CD4-positive, alpha-beta T cell treated with Interleukin-1 beta for 1 hour (primary cell): ENCODE measurements around the gene CHST6.
"Not testable (repeated sequence)": the region's sequence is repeated elsewhere in the genome, so short reads cannot be mapped to it uniquely, and the experiment has no call there.

Experiments used
- DNase-seq, 2 donors: peaks; one replicate each; pipeline ENCODE4 v3.0.0-alpha.2; 2020 to 2022

CHST6 gene

DNA sequence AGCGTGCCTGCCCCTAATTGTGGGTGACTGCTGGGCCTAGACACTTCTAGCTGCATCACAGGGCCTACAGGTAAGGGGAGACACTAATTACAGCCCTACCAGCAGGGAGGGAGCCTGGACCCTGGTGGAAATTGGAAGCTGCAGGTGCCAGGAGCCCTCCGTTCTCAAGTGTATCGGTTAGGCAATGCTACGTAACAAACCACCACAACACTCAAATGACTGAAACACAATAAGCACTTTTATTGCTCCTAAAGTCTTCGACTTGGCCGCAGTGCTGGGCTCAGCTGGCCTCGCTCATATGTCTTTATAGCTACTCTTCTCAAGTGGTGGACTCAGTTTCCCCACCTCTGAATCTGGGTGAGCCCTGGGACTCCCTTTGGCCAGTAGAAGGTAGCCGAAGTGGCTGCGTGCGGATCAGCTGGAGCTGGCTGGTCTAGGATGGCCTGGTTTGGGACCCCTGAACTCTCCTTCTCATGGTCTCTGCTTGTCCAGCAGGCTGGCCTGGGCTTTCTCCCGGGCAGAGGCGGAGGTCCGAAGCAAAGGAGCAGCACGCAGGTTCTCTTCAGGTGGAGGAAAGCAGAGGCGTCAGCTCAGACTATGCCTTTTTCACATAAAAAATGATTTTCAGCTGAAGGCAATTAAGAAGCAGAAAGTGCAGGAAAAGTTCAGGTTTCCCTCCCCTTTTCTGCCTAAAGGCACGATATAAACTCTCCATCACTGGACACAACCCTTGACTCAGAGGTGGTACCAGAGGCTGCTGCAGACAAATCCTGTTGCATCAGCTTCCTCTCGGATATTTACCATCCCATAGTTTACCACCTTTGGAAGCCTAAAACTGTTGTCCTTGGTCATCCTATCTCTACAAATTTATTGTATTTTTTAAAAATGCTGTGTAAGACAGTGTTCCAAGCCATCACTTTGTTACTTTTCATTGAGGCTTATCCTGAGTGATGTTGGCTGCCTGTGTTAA lies 22.0 kb downstream of the CHST6 start:
- DNase-seq: no peak

DNA sequence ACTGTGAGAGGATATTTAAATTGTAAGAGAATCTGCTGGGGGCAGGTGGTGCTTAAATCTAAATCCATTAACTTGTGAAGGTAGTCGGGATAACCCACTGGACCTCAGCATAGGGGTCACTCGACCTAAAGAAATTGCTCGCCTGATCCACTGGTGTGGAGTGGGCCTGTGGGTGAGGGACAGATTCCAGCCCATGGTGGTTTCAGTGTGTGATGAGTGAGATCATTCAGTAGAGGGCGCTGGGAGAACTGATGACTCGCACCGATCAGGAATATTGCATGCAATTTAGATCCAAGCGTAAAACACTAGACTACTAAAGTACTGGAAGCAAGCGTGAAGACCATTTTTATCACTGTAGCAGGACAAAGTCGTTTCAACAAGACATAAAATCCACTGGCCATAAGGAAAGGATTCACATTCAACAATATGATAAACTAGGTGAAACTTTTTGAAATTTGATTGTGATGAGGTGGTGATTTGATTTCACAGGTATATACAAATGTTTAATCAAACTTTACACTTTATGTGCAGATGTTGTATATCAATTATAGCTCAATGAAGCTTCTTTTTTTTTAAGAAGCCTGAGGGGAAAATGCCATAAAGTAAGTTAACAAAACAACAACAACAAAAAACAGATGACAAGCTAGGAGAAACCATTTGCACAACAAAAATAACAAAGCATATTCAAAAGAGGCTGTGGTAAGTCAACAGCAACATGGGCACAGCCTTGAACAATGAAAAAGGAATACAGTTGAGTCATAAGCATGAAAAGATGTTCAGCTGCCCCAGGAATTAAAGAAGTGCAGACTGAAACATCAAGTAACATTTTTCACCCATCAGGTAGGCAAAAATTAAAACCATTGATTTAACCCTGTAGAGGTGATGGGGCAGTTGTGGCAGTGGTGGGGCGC lies 23.3 kb downstream of the CHST6 start:
- DNase-seq: peak; percentile 44 to 63

DNA sequence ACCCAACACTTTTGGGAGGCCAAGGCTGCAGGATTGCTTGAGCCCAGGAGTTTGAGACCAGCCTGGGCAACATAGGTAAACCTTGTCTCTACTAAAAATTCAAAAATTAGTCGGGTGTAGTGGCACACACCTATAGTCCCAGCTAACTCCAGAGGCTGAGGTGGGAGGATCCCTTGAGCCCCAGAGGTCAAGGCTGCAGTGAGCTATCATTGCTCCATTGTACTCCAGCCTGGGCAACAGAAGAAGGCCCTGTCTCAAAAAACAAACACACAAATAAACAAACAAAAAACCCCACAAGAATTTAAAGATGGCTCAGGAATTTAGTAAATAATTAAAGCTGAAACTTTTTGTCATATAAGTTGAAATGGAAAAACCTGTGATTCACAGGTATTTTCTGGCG lies 28.5 kb downstream of the CHST6 start:
- no peak for DNase-seq

DNA sequence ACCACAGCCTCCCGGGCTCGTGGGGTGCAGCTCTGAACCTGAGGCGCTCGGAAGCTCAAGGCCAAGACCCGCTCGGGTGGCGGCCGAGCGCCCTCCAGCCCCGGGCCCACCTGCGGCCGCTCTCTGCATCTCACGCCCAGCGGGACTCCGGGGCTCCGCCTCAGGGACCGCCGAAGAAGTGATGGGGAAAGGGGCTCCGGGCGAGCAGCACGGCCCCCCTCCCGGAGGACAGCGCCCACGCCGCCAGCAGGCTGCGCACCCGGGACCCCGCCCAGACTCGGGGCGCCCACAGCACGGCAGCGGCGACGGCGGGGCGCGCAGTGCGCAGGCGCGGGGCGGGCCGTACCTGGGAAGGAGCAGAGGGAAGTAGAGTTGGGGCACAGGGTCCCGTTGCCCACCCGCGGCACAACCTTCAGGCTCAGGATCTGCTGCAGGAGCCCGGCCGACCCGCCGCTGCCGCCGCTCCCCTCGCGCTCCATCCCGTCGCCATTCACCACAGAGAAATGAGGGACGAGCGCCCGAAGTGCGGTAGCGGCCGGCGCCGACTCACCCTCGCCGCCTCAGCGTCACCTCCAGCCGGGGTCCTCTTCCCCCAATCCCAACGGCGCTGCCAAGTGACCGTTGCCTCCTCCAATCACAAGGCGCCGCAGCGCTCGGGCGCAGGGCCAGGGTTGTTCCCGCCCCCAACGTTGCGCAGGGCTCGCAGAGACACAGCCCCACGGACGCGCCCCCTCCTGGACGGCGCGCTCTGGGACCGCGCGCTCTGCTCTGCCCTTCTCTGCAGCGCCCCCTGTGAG lies 30.9 kb downstream of the CHST6 start, which contains the start of gene TMEM170A:
Gene TMEM170A, minus strand, starts transcription at position 568 of the 797 bp plus-strand sequence. Its CDS starts 89 bp downstream, at position 479.
- DNase-seq: peak; percentile 99

DNA sequence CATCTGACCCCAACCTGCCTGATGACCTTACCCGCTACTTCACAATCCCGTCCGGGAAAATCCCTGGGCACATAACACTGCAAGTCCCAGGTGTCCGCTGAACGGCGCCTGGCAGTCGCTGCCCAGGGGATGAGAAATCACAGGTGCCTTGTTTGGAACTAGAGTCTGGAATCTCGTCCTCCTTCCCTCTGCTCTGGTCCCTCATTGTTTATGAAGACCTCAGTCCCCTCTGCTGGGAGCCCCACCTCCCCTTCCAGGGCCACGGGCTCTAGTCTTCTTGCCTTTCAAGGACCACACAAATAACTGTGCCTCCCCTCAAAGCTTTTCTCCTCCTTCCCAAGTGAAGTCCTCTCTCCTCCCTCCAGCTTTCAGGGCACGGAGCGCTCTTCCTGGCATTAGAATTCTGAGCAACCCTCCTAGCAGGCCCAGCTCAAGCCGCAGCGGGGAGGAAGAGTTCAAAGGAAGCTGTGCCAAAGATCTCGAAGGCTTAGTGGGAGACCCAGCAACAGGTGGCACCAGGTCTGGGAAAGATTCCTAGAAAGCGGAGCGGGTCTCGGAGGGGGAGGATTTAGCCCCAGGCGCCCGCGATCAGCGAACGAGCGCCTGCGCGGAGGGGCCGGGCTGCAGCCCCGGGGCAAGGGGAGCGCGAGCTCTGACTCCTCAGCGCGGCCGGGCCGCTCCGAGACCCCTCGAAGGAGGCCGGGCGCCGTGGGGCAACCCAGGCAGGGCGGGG lies 31.7 kb downstream of the CHST6 start:
- DNase-seq: not testable (repeated sequence)

DNA sequence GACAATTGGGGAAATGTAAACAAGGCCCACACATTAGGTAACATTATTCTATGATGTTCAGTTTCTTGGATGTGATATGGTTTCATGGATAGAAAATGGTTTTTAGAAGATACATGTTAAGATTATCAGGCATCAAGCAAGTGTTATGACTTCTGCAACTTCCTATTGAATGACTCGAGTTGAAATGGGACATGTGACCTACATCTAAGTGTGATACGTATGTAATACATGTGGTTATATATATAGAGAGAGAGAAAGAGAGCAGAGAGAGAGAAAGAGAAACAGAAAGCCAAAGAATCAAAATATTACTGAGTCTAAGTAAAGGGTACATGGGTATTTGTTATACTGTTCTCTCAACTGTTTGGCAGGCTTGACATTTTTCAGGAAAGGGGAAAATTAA lies 32.4 kb downstream of the CHST6 start:
- DNase-seq: peak in 1 of 2 donors; percentile 47

DNA sequence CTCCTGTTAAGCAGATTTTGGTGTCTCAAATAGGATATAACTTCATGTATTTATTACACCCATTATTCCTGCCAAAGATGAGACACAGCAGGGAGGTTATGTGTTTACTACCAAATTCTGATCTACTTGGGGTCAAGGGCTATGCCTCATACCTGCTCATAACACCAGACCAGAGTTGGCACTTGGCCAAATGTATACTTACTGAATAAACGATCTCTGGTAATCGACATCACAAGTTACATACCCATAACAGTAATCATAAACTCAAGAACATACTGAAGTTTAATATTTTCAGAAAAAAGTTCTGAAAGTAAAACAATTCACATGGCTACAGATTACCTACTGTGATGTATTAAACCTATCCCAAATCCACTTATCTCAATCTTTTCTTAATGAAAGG lies 33.7 kb downstream of the CHST6 start:
- DNase-seq: no peak

DNA sequence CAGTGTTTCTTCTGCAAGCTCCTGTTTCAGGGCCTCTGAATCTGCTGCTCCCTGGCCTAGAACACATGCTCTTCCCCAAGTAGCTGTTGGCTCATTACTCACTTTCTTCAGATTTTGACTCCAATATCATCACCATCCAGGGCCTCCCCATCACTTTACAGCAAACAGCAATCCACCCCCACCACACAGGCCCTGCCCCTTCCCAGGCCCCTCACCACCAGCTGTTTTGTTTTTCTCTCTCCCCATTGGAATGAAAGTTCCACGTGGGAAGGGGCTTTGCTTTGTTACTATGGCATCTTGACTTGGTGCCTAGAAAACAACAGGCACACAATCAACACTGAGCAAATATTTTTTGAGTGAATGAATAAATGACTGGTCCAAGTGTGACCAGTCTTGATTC lies 34.8 kb downstream of the CHST6 start:
- no peak for DNase-seq

DNA sequence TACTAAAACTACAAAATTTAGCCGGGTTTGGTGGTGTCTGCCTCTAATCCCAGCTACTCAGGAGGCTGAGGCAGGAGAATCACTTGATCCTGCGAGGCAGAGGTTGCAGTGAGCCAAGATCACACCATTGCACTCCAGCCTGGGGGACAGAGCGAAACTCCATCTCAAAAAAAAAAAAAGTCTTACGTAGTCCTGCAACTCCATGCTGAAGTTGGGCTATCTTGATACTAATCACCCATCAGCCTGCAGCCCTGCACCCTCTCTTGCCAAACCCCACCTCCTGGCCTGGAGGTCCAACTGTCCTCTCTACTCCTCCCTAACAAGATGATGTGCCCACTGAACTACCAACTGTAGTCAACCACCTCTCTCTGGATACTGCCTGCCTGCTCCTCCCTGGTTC lies 35.5 kb downstream of the CHST6 start:
- no peak for DNase-seq

DNA sequence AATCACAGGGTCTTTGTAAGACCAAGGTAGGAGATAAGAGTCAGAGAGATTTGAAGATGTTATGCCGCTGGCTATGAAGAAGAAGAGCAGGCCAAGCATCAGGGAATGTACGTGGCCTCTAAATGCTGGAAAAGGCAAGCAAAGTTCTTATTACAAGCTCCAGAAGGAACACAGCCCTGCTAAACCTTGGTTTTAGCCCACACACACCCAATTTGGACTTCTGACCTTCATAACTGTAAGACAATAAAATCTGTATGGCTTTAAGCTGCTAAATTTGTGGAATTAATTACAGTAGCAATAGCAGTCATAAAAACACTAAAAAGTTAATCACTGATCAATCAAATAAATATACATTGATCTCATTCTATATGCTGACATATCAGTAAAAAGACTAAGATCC lies 36.8 kb downstream of the CHST6 start:
- no peak for DNase-seq

DNA sequence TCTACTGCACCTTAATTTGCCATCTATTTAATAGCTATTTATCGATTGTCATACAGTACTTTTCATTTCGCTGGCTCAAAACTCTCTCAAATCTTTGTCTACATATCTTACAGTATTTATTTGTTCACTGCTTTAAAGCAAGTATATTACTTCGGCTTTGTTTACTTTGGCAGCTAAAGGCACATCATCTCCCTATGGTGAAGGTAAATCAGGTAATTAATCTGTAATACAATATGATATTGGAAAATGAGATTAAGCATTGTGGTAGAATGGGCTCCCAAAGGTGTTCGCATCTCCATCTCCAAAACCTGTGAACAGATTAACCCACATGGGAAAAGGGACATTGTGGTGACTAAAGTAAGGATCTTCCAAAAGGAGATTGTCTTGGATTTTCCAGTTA lies 37.2 kb downstream of the CHST6 start:
- no peak for DNase-seq

DNA sequence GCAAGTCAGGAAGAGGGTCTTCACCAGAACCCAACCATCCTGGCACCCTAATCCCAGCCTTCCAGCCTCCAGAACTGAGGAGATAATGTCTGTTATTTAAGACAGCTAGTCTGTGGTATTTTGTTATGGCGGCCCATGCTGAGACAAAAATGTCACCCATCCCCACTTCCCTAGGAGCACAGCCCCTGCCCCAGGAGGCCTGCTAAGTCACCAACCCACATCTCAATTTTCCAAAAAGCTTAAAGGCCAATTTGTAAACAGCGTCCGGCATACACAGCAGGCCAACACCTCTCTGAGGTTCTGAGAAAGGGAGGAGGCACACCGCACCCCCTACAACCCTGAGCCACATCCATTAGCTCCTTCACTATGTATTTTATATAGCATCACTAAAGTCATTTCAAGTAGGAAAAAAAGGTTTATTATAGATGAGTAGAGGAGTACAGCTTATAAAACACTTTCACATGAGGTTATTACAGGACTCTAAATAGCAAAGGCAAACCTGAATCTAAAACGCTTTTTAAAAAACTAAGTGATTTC lies 37.7 kb downstream of the CHST6 start:
- no peak for DNase-seq

DNA sequence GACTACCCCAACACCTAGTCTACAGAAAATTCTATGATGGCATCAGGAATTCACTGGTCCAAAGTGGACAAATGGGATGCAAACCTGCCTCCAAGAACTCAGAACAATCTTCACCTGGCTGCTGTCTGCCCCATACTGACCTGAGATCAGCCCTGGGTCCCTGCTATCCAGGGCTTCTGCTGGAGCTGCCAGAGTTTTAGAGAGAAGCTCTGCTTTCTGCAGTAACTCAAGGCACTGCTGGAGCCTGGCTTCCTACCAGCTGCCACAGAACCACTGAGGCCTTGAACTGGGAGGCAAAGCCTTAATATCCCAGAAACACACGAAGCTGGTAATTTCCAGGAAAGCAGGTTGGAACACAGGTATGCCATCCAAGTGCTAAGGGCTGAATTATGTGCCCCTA lies 38.3 kb downstream of the CHST6 start:
- no peak for DNase-seq

DNA sequence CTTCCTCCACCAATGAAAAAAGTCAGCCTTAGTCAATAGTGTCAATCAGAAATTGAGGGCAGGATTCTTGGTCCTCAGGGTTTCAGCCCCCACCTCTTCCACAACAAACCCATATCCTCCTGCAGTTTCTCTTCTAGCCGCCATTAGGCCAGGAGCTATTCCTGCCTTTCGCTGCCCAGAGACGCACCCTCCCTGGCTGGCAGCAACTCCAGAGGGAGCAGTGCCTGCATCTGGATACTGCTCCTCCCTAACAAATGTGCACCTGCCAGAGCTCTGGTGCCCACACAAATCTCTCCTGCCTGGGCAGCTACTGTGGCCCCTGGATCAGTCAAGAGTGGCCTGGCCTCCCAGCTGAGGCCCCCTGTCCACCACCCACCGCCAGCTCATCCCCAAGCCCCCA lies 38.8 kb downstream of the CHST6 start:
- not testable (repeated sequence) for DNase-seq

DNA sequence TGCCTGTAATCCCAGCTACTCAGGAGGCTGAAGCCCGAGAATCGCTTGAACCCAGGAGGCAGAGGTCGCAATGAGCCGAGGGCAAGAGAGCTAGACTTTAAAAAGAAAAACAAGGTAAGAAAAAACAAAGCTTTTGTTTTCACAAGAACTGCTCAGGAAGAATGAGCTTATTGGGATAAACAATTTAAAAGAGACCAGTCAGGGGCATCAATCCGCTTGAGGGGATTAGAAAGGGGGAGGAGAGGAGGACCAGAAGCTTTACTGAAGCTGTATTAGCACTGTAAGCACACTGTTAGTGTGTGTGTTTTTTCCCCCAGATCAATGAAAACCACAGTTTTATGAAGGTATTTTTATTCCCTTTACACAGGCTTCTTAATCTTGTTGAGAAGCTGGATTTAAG lies 39.6 kb downstream of the CHST6 start:
- DNase-seq: no peak

DNA sequence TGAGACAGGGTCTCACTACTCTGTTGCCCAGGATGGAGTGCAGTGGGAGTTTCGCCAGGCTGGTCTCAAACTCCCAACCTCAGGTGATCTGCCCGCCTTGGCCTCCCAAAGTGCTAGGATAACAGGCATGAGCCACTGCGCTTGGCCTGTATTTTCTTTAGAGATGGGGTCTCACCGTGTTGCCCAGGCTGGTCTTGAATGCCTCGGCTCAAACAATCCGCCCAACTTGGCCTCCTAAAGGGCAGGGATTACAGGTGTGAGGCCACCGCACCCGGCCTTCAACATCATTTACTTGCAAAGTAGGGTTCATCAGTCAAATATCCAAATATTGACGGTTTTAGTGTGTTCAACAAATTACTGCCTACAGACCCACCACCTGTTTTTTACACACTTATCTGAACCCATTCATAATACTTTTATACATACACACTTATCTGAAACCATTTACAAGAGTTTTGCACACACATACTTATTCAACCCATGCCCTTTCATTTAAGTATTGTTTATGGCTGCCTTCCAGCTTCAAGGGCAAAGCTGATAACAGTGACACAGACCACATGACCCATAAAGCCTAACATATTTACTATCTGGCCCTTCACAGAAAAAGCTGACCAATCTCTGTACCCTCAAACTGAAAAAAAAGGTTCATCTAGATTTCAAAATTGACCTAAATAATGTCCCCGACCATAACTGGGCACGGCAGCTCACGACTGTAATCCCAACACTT lies 42.6 kb downstream of the CHST6 start:
- DNase-seq: no peak

DNA sequence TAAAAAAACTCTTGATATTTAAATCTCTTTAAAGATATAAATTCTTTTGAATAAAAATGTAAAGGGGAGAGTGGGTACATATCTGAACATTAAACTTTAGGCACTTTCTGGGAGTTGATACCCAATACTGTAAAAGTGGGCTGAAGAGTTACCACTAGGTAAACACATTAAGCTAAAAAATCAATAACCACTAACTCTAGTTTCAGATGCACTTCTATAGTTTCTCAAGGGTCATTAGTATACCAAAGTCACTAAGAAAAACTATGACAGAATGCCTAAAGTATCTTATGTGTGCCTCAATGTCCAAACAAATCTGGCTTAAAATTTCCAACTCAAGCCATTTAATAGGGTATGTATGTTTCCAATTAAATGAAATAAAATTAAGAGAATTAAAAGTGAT lies 48.8 kb downstream of the CHST6 start:
- no peak for DNase-seq

DNA sequence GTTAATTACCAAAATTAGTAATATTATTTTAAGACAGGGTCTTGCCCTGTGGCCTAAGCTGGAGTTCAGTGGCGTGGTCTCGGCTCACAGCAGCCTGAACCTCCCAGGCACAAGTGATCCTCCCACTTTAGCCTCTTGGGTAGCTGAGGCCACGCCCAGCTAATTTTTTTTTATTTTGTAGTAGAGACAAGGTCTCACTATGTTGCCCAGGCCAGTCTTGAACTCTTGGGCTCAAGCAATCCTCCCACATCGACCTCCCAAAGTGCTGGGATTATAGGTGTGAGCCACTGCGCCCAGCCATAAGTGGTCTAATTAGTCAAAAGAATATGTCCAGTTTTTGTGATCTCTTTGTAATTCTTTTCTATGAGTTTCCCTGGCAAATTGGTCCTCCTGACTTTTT lies 49.9 kb downstream of the CHST6 start:
- DNase-seq: no peak

DNA sequence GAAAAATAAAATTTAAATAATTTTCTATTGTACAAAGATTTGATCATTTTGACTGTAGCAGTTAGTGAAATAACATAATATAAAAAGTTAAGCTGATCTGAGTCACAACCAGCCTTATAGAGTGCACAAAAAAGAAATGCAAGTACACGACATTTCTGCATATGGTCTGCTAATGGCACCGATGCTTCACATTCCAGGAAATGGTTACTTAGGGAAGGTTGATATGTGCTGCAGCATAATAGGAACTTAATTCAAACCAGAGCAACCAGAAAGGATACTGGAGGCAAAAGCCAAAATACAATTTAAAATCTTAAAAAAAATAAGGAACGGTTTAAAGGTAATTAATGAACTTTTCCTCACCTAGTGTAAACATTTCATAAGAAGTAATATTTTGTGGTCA lies 51.9 kb downstream of the CHST6 start:
- no peak for DNase-seq

DNA sequence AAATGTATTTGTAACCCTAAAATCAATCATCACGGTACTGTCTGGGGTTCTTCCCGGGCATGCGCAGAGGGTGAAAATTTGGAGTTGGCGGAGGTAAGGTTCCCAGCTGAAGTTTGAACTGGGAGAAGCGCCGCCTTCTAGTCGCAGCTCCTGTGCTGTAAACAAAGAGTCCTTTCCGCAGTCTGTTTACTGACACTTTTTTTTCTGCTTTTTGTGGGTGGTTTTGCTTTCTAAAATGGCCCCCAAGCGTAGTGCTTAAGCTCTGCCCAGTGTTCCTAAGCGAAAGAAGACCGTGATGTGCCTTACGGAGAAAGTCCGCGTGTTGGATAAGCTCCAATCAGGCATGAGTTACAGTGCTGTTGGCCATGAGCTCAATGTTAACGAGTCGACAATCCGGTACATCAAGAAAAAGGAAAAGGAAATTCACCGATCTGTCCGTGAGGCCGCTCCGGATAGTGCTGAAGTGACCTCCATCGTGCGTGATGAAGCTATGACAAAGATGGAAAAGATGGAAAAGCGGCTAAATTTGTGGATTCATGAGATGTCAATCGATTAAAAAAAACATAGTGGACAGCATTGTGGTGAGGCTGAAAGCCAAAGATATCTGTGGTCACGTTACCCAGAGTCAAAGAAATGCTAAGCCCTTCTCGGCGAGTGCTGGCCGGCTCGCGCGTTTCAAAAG lies 61.4 kb downstream of the CHST6 start:
- DNase-seq: peak; percentile 83 to 86
